GM13977 (cell line): ENCODE results near the gene ADAMTS6.

ENCODE experiments used
- DNase-seq: peaks from one replicate; pipeline ENCODE4 v3.0.0; 2012; ENCODE audit warnings: low spot score
- CTCF ChIP-seq: IDR thresholded peaks from 2 replicates; pipeline ENCODE4 v1.5.1; 2012; ENCODE audit warnings: mild to moderate bottlenecking, control low read depth; ENCODE audit not compliant: insufficient read depth; ENCODE audit errors: extremely low read depth, missing control alignments
- in situ Hi-C: fragments of 300-500 bp; cut with MboI; formaldehyde crosslinking; loops from one replicate; pipeline ENCODE4 v1.12.0; 2022; ENCODE audit warnings: low sequenced_read_pairs, low pct_unique_long_range_greater_than_20kb, mixed read lengths, inconsistent platforms; ENCODE audit not compliant: unreplicated experiment

Gene ADAMTS6

GRCh38 chr5:65204966-65205365 is 276.8 kb downstream of the ADAMTS6 start:
- TF ChIP-seq CTCF: no peak
- no peak for DNase-seq
- in situ Hi-C loops: no loop called here

DNA sequence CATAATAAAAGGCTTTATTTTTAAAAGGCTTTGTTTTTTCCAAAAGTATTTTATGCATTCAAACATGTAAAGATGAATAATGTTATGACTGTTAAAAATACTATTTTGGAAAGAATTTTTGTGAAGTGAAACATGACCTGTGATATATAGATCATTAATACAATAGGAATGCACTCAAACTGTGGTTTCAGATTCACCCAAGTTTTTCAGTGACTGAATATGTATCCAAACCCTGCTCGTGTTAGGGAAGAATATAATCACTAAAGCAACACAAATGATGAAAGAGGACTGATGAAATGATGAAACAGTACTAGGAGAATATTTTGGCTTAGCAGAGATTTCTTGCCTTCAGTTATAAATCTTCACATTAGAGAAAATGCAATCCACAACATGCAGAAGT is 278.0 kb downstream of the ADAMTS6 start:
- in situ Hi-C loops: no loop called here
- TF ChIP-seq CTCF: no peak
- DNase-seq: no peak

- TF ChIP-seq CTCF: no peak
- no peak for DNase-seq
- in situ Hi-C loops: no loop called here
These were observed 281.6 kb downstream of the ADAMTS6 start for GRCh38 chr5:65199993-65200675.

- in situ Hi-C loops: no loop called here
- no peak for TF ChIP-seq CTCF
- no peak for DNase-seq
These were observed 283.1 kb downstream of the ADAMTS6 start for GRCh38 chr5:65198456-65199120.

- no peak for DNase-seq
- no peak for TF ChIP-seq CTCF
- in situ Hi-C loops: no loop called here
These were observed 283.9 kb downstream of the ADAMTS6 start for GRCh38 chr5:65197531-65198455.

- no peak for DNase-seq
- in situ Hi-C loops: no loop called here
- TF ChIP-seq CTCF: no peak
These were observed 286.8 kb downstream of the ADAMTS6 start for GRCh38 chr5:65194871-65195270.
